IMR-90 (cell line): Measurements from ENCODE around the gene PI3. TPM values are rescaled to one million over a fixed set of nuclear protein-coding genes. Genes with fewer than 3 reads are reported as not detected.

Experiments used
- ATAC-seq: fragments of 200-7000 bp; cut with Tn5 transposase; 2 replicates; pipeline ENCODE4 v1.9.1; 2020; ENCODE audit warnings: low read depth, mild to moderate bottlenecking, moderate library complexity
- BruUV-seq: library from RNA; stranded (reverse); fragments of 400-500 nt; replicated peaks from 2 replicates; lab custom pipeline; 2021; lab: Mats Ljungman, UMichigan
- CTCF ChIA-PET: fragments of 300-600 bp; formaldehyde crosslinking; extraction: SDS; loops from one replicate; lab custom pipeline; 2021; ENCODE audit warnings: antibody characterized with exemption; lab: Yijun Ruan, JAX
- POLR2A ChIA-PET: fragments of 300-600 bp; sonication (Branson Sonifier 250); formaldehyde crosslinking; loops from one replicate; lab custom pipeline; 2022; ENCODE audit warnings: antibody characterized with exemption; ENCODE audit not compliant: unreplicated experiment; lab: Charles Lee
- DNase-seq: peaks from one replicate; pipeline ENCODE4 v3.0.0; 2013
- H2AFZ ChIP-seq: replicated peaks from 2 replicates; pipeline ENCODE3; 2013; ENCODE audit warnings: low read length, mild to moderate bottlenecking; ENCODE audit not compliant: poor library complexity
- H2AK5ac ChIP-seq: 2 replicates; pipeline ENCODE4 v1.6.1; 2013; ENCODE audit warnings: low read depth, low read length, inconsistent platforms
- H2AK9ac ChIP-seq: replicated peaks from 2 replicates; pipeline ENCODE3; 2013; ENCODE audit warnings: mild to moderate bottlenecking, low read depth, low read length, moderate library complexity; ENCODE audit not compliant: poor library complexity
- H2BK120ac ChIP-seq: 2 replicates; pipeline ENCODE4 v1.6.1; 2013; ENCODE audit warnings: low read depth, low read length, inconsistent platforms
- H2BK15ac ChIP-seq: 3 replicates; pipeline ENCODE4 v1.6.1; 2013; ENCODE audit warnings: low read depth, low read length, inconsistent platforms
- H2BK20ac ChIP-seq: 2 replicates; pipeline ENCODE4 v1.6.1; 2013; ENCODE audit warnings: low read depth, mild to moderate bottlenecking, inconsistent platforms, low read length, moderate library complexity
- H2BK5ac ChIP-seq: 2 replicates; pipeline ENCODE4 v1.6.1; 2013; ENCODE audit warnings: mild to moderate bottlenecking, low read depth, low read length, inconsistent platforms; ENCODE audit not compliant: poor library complexity, severe bottlenecking
- H3K14ac ChIP-seq: replicated peaks from 2 replicates; pipeline ENCODE4 v1.6.1; 2013; ENCODE audit warnings: low read depth, low read length, inconsistent platforms
- H3K18ac ChIP-seq: 2 replicates; pipeline ENCODE4 v1.6.1; 2013; ENCODE audit warnings: low read depth, low read length, control low read depth
- H3K23ac ChIP-seq: 2 replicates; pipeline ENCODE4 v1.6.1; 2013; ENCODE audit warnings: low read depth, low read length, inconsistent platforms
- H3K27ac ChIP-seq: 2 replicates; pipeline ENCODE4 v1.5.1; 2013; ENCODE audit warnings: mild to moderate bottlenecking, control low read depth, low read length; ENCODE audit not compliant: insufficient read depth
- H3K27me3 ChIP-seq: 2 replicates; pipeline ENCODE4 v1.6.1; 2013; ENCODE audit warnings: low read length; ENCODE audit not compliant: control insufficient read depth, insufficient read depth
- H3K36me3 ChIP-seq: 2 replicates; pipeline ENCODE4 v1.6.1; 2013; ENCODE audit warnings: low read length, mixed read lengths; ENCODE audit not compliant: control insufficient read depth, insufficient read depth
- H3K4ac ChIP-seq: 2 replicates; pipeline ENCODE4 v1.6.1; 2013; ENCODE audit warnings: low read depth, low read length, inconsistent platforms
- H3K4me1 ChIP-seq: 2 replicates; pipeline ENCODE4 v1.6.1; 2013; ENCODE audit warnings: low read length, mixed read lengths; ENCODE audit not compliant: control insufficient read depth, insufficient read depth
- H3K4me2 ChIP-seq: 2 replicates; pipeline ENCODE4 v1.6.1; 2013; ENCODE audit warnings: low read depth, mild to moderate bottlenecking, control low read depth, low read length, moderate library complexity
- H3K4me3 ChIP-seq: 2 replicates; pipeline ENCODE4 v1.5.1; 2013; ENCODE audit warnings: low read depth, mild to moderate bottlenecking, control low read depth, low read length, moderate library complexity; ENCODE audit not compliant: insufficient read depth
- H3K56ac ChIP-seq: 2 replicates; pipeline ENCODE4 v1.6.1; 2013; ENCODE audit warnings: low read length, inconsistent platforms; ENCODE audit not compliant: insufficient read depth; ENCODE audit errors: extremely low read depth
- H3K79me1 ChIP-seq, 2 experiments: 2 replicates each; pipeline ENCODE4 v1.6.1; 2013; ENCODE audit warnings: low read length in 2 of 2, inconsistent platforms in 1 of 2, low read depth in 1 of 2
- H3K9ac ChIP-seq: 2 replicates; pipeline ENCODE4 v1.6.1; 2013; ENCODE audit warnings: low read depth, low read length, control low read depth
- H3K9me1 ChIP-seq: 2 replicates; pipeline ENCODE4 v1.6.1; 2013; ENCODE audit warnings: low read length, inconsistent platforms; ENCODE audit not compliant: insufficient read depth
- H3K9me3 ChIP-seq: 2 replicates; pipeline ENCODE4 v1.6.1; 2013; ENCODE audit warnings: low read length; ENCODE audit not compliant: control insufficient read depth, insufficient read depth
- H4K20me1 ChIP-seq: 2 replicates; pipeline ENCODE4 v1.6.1; 2013; ENCODE audit warnings: low read length, inconsistent platforms; ENCODE audit not compliant: insufficient read depth
- H4K5ac ChIP-seq: 2 replicates; pipeline ENCODE4 v1.6.1; 2013; ENCODE audit warnings: mild to moderate bottlenecking, low read depth, low read length, control low read depth
- H4K8ac ChIP-seq, 2 experiments: 2 replicates each; pipeline ENCODE4 v1.6.1; 2013; ENCODE audit warnings: low read depth in 2 of 2, low read length in 2 of 2, control low read depth in 1 of 2, inconsistent platforms in 1 of 2
- H4K91ac ChIP-seq: 2 replicates; pipeline ENCODE4 v1.6.1; 2013; ENCODE audit warnings: low read depth, low read length, inconsistent platforms; ENCODE audit not compliant: insufficient read depth
- BHLHE40 ChIP-seq: fragments of 150-350 bp; IDR thresholded peaks from 2 replicates; pipeline ENCODE4 v1.6.1; 2016; ENCODE audit warnings: mild to moderate bottlenecking, low read depth, low read length
- CHD1 ChIP-seq: IDR thresholded peaks from 2 replicates; pipeline ENCODE4 v1.6.1; 2012; ENCODE audit warnings: low read depth, low read length, improper control_type of control experiment
- FOS ChIP-seq: fragments of 150-350 bp; IDR thresholded peaks from 2 replicates; pipeline ENCODE4 v1.6.1; 2016; ENCODE audit warnings: low read depth, low read length
- MAZ ChIP-seq: IDR thresholded peaks from 2 replicates; pipeline ENCODE4 v1.6.1; 2012; ENCODE audit warnings: low read depth, mild to moderate bottlenecking, low read length, improper control_type of control experiment, moderate library complexity, borderline replicate concordance
- MXI1 ChIP-seq: IDR thresholded peaks from 2 replicates; pipeline ENCODE4 v1.6.1; 2012; ENCODE audit warnings: low read depth, mild to moderate bottlenecking, low read length, moderate library complexity, borderline replicate concordance
- NFE2L2 ChIP-seq: fragments of 150-350 bp; IDR thresholded peaks from 2 replicates; pipeline ENCODE4 v1.6.1; 2016; ENCODE audit warnings: low read depth, mild to moderate bottlenecking, low read length
- POLR2A ChIP-seq: IDR thresholded peaks from 2 replicates; pipeline ENCODE4 v1.6.1; 2012; ENCODE audit warnings: mild to moderate bottlenecking, low read depth, low read length
- RAD21 ChIP-seq: IDR thresholded peaks from 2 replicates; pipeline ENCODE4 v1.6.1; 2012; ENCODE audit warnings: low read length, improper control_type of control experiment
- RCOR1 ChIP-seq: IDR thresholded peaks from 2 replicates; pipeline ENCODE4 v1.6.1; 2012; ENCODE audit warnings: mild to moderate bottlenecking, low read length, improper control_type of control experiment; ENCODE audit not compliant: insufficient replicate concordance
- RFX5 ChIP-seq: IDR thresholded peaks from 2 replicates; pipeline ENCODE4 v1.8.0; 2012; ENCODE audit warnings: low read depth, mild to moderate bottlenecking, low read length, moderate library complexity
- SMC3 ChIP-seq: fragments of 150-350 bp; IDR thresholded peaks from 2 replicates; pipeline ENCODE4 v1.6.1; 2016; ENCODE audit warnings: low read depth, mild to moderate bottlenecking, antibody characterized with exemption, low read length, moderate library complexity
- WGBS, 2 experiments: methylation state at CpG; one replicate each; pipeline versions ENCODE4 v1.1.5 to v1.1.7; 2013; ENCODE audit warnings: missing lambda C conversion rate in 2 of 2; ENCODE audit not compliant: insufficient read length in 1 of 2; ENCODE audit errors: extremely low coverage in 2 of 2; 5-methylcytosine and 5-hydroxymethylcytosine counted together
- dilution Hi-C: fragments of 300-500 bp; cut with HindIII; formaldehyde crosslinking; loops from one replicate; pipeline ENCODE4 v1.14.3; 2018; ENCODE audit warnings: low sequenced_read_pairs; ENCODE audit not compliant: unreplicated experiment
- in situ Hi-C: fragments of 300-500 bp; cut with MboI; formaldehyde crosslinking; loops from 3 replicates; pipeline ENCODE4 v1.14.3; 2019; ENCODE audit warnings: low sequenced_read_pairs, inconsistent platforms, mixed read lengths
- intact Hi-C: fragments of 100-400 bp; cut with micrococcal nuclease; formaldehyde crosslinking; loops from 2 replicates; pipeline ENCODE4 v1.10.0; 2022
- polyA plus RNA-seq, 3 experiments: library from polyadenylated mRNA; depleted of rRNA; stranded (reverse); fragments of >200 nt; gene quantifications; 2 replicates each; pipeline ENCODE4 v1.2.3, GENCODE V29; 2012; ENCODE audit warnings: low replicate concordance in 1 of 3
- total RNA-seq: library from RNA; depleted of rRNA; stranded (reverse); fragments of >200 nt; gene quantifications from 2 replicates; pipeline ENCODE4 v1.2.3, GENCODE V29; 2012
- TF ChIP-seq, protein P1 (sequence below): conservative IDR thresholded peaks from 2 replicates; pipeline ENCODE4 v1.5.1; 2012; ENCODE audit warnings: mild to moderate bottlenecking, low read depth, low read length, improper control_type of control experiment
- TF ChIP-seq, protein P2 (sequence below): fragments of 150-350 bp; IDR thresholded peaks from 2 replicates; pipeline ENCODE4 v1.6.1; 2016; ENCODE audit warnings: low read depth, mild to moderate bottlenecking, low read length, moderate library complexity, borderline replicate concordance

The PI3 gene
- total and polyA plus RNA-seq, 2 of the 4 experiments (the other 2 are of a cell fraction): not detected

DNA sequence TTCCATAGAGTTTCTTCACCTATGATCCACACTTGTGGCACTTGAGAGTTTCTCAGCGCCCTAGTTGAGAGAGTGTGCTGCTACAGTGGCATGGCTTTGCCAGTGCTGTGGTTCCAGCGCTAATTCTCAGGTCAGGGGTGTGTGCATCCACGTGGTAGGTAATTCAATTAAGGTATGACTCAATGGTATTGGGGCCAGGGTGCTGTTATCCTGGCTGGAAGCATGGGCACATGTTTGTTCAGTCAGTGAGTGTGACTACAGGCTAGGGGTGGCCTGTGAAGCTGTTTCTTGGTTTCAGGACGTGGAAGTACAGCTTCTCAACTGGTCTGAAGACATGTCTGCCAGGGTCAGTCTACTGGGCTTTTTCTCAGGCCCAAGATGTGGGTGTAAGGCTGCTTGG, 43.4 kb downstream of the PI3 start:
- no TSS peak for BruUV-seq

More for the DNA sequence above, 43.4 kb downstream of the PI3 start:
- Histone ChIP-seq H2AK9ac (no peak overlapping the region), H3K27ac (no peak overlapping the region), H3K4me1 (no peaks in the 10 kb centered on the region), H2AK5ac (no peak overlapping the region), H3K4me2 (no peak overlapping the region), H3K14ac (no peak overlapping the region), H4K91ac (no peak overlapping the region), H4K8ac (no peak overlapping the region), H2BK20ac (no peak overlapping the region), H3K9ac (no peak overlapping the region), H2BK120ac (no peak overlapping the region), H2AFZ (no peak overlapping the region), H3K36me3 (no peaks in the 10 kb centered on the region), H3K23ac (no peak overlapping the region), H4K5ac (no peak overlapping the region), H3K27me3 (no peaks in the 10 kb centered on the region), H2BK15ac (no peak overlapping the region), H3K4ac (no peak overlapping the region), H3K79me1 (no peaks in the 10 kb centered on the region), H3K4me3 (no peak overlapping the region), H3K9me1 (no peaks in the 10 kb centered on the region), H4K20me1 (no peaks in the 10 kb centered on the region), H3K18ac (no peak overlapping the region), H3K9me3 (no peaks in the 10 kb centered on the region), H3K56ac (no peak overlapping the region), H2BK5ac (no peak overlapping the region)
- WGBS, 2 experiments: 60% methylated on average over 2 of the region's 4 CpGs; no CpG with 5 or more reads in 1 of the 2 experiments
- intact Hi-C loops (no loop called here), dilution Hi-C loops (no loop called here), in situ Hi-C loops (no loop called here)
- no peak for DNase-seq
- no peak for ATAC-seq
- CTCF ChIA-PET: no interaction called here
- no peak for TF ChIP-seq MXI1
- TF ChIP-seq BHLHE40: no peak
- TF ChIP-seq MAZ: no peak
- TF ChIP-seq, protein P1, sequence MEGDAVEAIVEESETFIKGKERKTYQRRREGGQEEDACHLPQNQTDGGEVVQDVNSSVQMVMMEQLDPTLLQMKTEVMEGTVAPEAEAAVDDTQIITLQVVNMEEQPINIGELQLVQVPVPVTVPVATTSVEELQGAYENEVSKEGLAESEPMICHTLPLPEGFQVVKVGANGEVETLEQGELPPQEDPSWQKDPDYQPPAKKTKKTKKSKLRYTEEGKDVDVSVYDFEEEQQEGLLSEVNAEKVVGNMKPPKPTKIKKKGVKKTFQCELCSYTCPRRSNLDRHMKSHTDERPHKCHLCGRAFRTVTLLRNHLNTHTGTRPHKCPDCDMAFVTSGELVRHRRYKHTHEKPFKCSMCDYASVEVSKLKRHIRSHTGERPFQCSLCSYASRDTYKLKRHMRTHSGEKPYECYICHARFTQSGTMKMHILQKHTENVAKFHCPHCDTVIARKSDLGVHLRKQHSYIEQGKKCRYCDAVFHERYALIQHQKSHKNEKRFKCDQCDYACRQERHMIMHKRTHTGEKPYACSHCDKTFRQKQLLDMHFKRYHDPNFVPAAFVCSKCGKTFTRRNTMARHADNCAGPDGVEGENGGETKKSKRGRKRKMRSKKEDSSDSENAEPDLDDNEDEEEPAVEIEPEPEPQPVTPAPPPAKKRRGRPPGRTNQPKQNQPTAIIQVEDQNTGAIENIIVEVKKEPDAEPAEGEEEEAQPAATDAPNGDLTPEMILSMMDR: no peak
- no peak for TF ChIP-seq POLR2A
- TF ChIP-seq RAD21: no peak
- TF ChIP-seq SMC3: no peak
- TF ChIP-seq CHD1: no peak
- TF ChIP-seq NFE2L2: no peak
- TF ChIP-seq, protein P2, sequence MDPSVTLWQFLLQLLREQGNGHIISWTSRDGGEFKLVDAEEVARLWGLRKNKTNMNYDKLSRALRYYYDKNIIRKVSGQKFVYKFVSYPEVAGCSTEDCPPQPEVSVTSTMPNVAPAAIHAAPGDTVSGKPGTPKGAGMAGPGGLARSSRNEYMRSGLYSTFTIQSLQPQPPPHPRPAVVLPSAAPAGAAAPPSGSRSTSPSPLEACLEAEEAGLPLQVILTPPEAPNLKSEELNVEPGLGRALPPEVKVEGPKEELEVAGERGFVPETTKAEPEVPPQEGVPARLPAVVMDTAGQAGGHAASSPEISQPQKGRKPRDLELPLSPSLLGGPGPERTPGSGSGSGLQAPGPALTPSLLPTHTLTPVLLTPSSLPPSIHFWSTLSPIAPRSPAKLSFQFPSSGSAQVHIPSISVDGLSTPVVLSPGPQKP: no peak
- no peak for TF ChIP-seq FOS
- no peak for TF ChIP-seq RCOR1
- TF ChIP-seq RFX5: no peak
- POLR2A ChIA-PET: no interaction called here
